GM18907 (cell line): ENCODE data around the gene PHF14.

Experiments
- ATAC-seq: cut with Tn5 transposase; IDR thresholded peaks from one replicate; pipeline ENCODE4 v1.9.1; 2021; ENCODE audit warnings: mild to moderate bottlenecking, moderate library complexity; ENCODE audit not compliant: unreplicated experiment

Gene PHF14

GRCh38 chr7:11082121-11082520, 108.4 kb downstream of the PHF14 start:
- no peak for ATAC-seq

DNA sequence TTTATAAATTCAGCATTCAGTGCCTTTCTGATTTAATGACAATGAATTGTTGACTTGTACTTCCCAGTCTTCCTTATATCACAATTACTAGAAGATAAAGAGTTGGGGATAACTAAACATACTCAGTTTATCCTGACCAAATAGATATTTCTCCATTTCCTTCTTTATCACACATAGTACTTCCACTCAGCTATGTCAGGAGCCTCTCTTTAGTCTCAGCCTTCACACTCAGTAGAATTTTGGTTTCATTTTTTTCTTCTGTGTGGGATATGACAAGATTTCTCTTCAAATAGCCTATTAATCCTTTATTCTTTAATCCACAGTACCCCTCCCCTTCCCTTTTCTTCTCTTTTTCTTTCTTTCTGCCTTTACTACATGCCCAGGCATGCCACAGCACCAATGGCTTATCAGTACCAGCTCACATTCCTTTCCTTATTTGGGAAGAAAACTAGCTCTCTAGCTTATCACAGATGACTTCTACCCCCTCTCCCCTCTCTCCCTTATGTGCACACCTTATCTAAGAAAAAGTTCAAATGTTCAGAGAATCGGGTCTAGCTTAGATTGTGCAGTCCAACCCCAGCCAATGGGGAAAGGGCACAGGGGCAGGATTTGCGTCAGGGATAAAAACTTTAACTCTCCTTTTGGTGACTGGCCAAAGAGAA, 109.0 kb downstream of the PHF14 start:
- no peak for ATAC-seq

DNA sequence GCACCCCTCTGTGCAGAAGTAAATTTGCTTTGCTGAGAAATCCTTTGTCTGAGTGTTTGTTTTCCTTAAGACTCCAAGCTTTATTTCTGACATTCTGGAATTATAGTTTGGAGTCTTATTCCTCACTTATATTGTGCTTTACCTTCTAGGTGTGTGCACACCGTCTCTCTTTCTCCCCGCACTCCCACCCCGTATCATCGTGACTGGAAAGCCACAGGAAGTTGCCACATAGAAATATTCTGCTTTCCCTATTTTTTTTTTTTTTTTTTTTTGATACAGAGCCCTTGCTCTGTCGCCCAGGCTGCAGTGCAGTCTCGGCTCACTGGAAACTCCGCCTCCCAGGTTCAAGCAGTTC, 109.5 kb downstream of the PHF14 start:
- ATAC-seq = no peak

- no peak for ATAC-seq
Measured at GRCh38 chr7:11104578-11104977, 130.9 kb downstream of the PHF14 start.

- no peak for ATAC-seq
Measured at GRCh38 chr7:11109659-11110058, 136.0 kb downstream of the PHF14 start.

DNA sequence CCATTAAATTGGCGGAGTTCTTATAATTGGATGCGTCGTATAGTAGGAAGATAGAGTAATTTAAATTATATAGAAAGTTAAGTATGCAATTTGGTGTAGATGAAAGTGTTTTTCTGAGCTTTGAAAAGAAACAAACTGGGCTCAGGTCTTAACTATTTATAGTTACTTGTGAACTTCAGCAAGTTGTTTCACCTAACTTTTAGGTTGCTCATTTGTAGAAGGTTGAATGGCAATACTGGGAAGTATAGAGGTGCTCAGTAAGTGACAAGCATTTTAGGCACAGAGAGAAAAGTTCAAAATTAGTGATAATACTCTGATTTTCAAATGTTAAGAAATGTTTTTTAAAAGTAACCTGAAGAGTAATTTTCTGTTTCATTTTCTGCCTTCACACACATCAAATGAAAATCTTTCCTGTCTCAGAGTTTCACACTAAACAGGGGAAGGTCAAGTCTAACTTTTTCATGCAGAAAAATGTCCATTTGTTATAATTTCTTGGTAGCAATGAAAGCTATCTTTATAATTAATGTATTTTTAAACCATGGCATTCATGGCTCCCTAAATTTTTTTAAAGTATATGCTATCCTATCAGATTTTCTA, 146.5 kb downstream of the PHF14 start:
- ATAC-seq = peak; percentile 68

DNA sequence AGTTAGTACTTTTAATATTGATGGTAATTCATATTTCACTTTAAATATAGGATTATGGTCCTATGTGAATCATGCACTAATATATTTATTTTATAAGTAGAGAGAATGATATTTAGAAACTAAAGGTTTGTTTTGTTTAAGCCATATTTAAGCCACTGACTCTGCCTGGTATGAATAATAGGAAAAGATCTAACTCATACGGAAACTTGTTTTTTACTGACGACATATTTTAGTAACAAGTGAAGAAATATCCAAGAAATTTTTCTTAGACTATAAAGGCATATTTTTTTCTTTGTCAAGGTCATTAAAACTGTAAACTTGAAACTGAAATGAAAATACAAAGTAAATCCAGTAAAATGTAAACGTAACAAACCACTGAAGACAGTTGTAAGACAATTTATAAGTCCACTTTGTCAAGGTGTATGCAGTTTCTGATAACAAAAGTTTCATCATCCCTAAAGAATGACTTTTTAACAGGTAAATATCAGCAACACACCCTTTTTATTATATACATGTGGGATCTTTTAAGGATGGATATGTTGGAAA, 147.1 kb downstream of the PHF14 start:
- ATAC-seq = peak; percentile 40

- no peak for ATAC-seq
Measured at GRCh38 chr7:11124856-11125559, 151.3 kb downstream of the PHF14 start.

DNA sequence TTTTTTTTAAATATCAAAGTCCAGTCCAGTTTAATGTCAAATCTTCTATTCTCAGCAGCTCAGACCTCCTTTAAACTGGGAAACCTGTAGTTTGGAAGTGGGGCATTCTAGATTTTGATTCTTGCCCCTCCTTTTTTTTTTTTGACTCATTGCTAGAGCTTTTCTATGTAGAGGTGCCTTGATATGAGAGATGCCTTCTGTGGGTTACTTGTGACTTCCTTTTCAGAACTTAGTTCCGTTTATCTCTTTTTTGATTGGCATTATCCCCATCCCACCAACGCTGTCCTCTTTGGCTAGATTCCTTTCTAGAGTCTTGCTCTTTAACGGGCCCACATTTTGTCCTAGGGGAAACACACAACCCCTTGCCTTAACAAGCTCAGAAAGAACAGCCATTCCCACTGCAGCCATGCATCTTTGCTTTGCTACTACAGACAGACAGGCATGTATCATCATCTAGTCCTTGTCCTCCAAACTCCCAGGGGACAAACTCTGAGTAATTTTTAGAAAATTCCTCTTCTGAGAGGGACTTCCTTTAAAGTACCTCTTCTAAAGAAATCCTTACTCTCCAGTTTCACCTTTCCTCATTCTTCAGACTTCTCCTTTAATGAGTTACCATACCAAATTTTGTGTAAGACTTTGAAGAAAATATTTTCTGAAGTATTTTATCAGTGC, 153.6 kb downstream of the PHF14 start:
- ATAC-seq = no peak

GRCh38 chr7:11127988-11128387, 154.3 kb downstream of the PHF14 start:
- ATAC-seq = no peak

DNA sequence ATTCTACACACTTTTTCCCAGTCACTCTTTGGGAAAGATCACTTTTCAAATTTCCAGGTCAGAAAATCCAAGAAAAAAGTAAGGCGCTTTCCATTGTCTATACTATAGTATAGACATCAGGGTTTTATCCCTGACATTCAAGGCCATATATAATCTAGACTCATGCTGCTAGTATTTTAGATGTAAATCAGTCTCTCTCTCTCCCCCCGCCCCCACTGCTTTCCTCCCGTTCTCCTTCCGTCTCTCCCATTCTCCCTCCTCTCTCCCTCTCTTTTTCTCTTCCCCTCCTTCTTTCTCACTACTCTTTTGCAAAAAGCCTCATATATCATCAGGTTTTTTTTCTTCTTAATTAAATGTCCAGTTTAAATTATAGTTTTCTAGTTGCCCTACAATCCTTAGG, 154.8 kb downstream of the PHF14 start:
- ATAC-seq = no peak

DNA sequence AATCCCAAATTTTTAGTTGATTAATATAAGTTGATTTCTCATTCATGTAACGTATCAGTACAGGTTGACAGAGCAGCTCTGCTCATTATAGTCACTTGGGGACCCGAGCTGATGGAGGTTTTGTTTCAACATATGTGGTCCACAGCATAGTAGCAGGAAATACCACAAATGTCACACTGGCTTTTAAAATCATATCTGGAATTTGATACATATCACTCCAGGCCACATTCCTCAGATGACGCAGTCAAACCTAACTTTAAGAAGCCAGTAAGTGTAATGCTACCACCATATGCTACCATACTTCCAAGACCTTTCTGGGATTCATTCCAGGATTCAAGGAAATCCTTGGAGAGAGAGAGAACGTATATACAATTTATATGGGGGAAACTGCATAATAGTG, 156.3 kb downstream of the PHF14 start:
- no peak for ATAC-seq

GRCh38 chr7:11130601-11131000, 156.9 kb downstream of the PHF14 start:
- no peak for ATAC-seq

GRCh38 chr7:11133436-11133959, 159.8 kb downstream of the PHF14 start:
- ATAC-seq = no peak

GRCh38 chr7:11135573-11135972, 161.9 kb downstream of the PHF14 start:
- ATAC-seq = no peak

DNA sequence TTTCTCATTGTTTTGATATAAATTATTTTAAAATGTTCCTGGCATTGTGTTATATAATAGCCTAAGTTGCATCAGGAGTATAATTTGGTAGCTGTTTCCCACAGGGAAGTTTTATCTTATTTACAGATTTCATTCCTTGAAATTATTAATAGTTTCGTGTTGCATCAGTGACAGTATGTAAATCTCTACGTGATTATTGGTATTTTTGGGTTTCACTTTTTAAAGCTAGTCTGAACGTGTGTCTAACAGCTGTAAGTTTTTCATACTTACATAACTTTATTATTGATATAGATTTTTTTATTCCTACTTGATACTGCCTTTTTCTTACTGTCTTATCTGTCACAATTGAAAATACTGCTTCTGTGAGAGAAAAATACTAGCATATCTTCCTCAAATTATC, 167.9 kb downstream of the PHF14 start:
- ATAC-seq = no peak

DNA sequence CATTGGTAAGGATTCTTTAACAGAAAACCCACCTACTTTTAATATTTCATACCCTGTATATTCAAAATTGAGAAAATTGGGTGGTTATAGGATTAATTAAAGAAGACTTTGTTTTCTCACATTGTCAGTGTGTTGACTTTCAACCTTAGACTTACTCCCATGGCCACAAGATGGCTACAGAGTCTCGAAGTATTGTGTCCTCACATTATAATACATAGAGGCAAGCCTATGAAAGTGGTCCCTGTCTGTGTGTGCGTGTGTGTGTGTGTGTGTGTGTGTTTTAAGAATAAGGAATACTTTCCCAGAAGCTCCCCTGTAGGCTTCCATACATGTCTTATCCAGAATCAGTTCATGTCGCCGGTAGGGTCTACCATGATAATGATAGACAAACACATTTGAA, 180.0 kb downstream of the PHF14 start:
- no peak for ATAC-seq

DNA sequence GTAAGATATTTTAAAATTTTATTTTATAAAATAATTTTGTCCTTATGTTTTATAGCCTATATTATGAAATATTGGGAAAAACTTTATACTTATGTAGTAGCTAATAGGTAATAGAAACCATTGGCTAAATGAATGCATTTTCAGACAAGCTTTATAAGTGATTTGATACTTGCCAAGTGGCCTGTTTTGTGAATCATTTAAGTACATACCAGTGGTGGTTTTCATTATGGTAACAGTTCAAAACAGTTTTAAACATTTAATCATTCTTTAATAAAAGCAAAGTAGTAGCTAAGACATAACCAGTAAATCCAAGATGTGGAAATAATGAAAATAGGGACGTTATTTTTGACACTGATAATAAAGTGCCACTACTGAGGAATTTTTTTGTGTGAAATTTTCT, 182.2 kb downstream of the PHF14 start:
- ATAC-seq = no peak

GRCh38 chr7:11161499-11161898, 187.8 kb downstream of the PHF14 start:
- ATAC-seq = no peak

GRCh38 chr7:11163220-11163619, 189.5 kb downstream of the PHF14 start:
- ATAC-seq = no peak

- ATAC-seq = no peak
Measured at GRCh38 chr7:11166051-11166450, 192.4 kb downstream of the PHF14 start.
